D721Med (cell line): Measurements from ENCODE around the gene ROCK2.

ENCODE experiments used
- DNase-seq: peaks from one replicate; pipeline ENCODE4 v3.0.0; 2011; ENCODE audit warnings: low spot score; ENCODE audit not compliant: insufficient read length
- FAIRE-seq: peaks from 2 replicates; lab custom pipeline; 2011; peaks lifted over from hg19 to GRCh38; lab: Jason Lieb, UNC
- TF ChIP-seq, protein P1 (sequence below): IDR thresholded peaks from 2 replicates; pipeline ENCODE4 v1.5.1; 2012; ENCODE audit warnings: mild to moderate bottlenecking, control low read depth; ENCODE audit not compliant: insufficient read depth; ENCODE audit errors: missing control alignments

ROCK2 gene

DNA sequence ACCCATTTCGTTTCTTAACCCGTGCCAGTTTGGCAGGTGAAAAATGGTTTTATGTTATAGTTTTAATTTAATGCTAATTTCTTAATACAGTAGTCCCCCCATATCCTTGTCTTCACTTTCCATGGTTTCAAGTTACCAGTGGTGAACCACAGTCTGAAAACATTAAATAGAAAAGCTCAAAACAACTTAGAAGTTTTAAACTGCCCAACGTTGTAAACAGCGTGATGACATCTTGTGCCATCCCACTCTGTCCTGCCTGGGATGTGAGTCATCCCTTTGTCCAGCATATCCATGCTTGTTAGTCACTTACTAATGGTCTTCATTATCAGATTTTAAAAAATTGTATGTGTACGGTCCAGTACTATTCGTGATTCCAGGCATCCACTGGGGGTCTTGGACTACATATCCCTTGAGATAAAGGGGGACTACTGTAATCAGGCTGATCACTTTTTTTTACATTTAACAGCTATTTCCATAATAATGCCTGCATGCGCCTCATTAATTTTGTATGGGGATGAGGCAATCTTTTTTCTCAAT is 157.3 kb downstream of the ROCK2 start:
- TF ChIP-seq, protein P1, sequence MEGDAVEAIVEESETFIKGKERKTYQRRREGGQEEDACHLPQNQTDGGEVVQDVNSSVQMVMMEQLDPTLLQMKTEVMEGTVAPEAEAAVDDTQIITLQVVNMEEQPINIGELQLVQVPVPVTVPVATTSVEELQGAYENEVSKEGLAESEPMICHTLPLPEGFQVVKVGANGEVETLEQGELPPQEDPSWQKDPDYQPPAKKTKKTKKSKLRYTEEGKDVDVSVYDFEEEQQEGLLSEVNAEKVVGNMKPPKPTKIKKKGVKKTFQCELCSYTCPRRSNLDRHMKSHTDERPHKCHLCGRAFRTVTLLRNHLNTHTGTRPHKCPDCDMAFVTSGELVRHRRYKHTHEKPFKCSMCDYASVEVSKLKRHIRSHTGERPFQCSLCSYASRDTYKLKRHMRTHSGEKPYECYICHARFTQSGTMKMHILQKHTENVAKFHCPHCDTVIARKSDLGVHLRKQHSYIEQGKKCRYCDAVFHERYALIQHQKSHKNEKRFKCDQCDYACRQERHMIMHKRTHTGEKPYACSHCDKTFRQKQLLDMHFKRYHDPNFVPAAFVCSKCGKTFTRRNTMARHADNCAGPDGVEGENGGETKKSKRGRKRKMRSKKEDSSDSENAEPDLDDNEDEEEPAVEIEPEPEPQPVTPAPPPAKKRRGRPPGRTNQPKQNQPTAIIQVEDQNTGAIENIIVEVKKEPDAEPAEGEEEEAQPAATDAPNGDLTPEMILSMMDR: no peak
- FAIRE-seq: no peak
- no peak for DNase-seq

DNA sequence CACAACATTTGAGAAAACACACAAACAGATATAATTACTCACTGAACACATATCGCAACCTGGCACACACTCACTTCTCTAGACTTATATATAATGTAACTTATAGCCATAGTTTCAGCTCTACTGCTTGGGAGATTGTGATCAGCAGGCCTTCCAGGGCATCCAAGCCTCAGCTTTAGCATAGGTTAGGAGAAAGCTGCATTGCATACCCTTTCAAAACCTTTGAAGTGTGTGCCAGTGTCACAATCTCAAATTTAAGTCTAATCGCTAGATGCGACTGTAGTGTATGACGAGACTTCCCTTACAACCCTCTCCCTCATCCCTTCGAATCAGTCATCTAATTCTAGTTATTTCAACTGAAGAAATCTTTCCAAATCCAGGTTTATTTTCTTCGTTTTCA is 158.3 kb downstream of the ROCK2 start:
- no peak for DNase-seq
- TF ChIP-seq, protein P1: no peak
- FAIRE-seq: no peak

DNA sequence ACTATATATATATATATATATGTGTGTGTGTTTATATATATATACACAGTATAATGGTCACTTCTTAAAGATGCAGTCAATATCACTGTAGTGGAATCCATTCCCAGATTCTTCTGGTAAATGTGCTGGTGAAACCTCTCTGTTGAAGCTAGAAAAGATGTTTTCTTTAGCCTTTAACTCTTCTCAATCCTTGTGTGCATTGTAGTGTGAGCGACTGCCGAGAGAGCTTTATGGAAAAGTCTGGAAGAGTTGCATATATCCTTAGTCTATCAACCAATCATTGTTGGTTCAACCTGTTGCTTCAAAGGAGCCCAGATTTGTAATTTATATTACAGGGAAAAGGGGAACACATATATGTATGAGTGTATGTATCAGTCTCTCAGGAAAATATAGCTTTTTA is 161.5 kb downstream of the ROCK2 start:
- TF ChIP-seq, protein P1: no peak
- no peak for FAIRE-seq
- no peak for DNase-seq

DNA sequence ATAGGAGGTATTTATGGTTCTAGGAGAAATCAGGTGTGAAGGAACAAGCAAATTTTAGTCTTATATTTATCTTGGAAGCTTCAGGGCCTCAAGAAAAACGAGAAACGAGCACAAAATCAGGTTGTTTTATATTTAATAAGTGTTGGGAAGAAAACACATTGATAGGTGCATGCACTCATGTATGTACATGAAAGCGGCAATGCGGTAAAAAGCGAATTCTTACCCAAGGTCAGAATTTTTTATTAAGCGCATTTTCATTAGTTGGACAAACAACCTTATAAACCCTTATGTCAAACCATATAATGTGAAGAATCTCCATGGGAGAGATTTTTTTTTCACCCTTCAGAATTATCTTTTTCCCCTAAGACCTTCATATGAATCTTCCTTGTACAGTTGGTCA is 163.8 kb downstream of the ROCK2 start:
- TF ChIP-seq, protein P1: no peak
- no peak for DNase-seq
- no peak for FAIRE-seq

DNA sequence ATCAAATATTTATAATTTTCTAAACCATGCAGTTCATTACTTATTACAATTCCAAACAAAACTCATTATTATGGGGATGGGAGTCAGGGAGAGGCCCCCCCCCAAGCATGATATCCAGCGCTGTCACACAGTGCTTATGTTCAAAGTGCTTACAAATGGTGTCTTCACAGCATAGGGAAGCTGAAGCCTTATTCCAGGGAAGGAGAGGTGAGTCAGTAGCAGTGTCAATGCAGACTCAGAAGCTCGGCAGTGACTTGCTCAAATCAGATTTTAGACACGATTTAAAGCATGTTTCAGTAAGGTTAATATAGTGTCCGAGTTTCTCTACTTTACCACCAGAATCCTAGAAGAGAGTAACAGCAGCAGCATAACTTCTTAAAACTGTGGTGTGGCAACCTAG is 164.5 kb downstream of the ROCK2 start:
- no peak for FAIRE-seq
- TF ChIP-seq, protein P1: no peak
- no peak for DNase-seq

DNA sequence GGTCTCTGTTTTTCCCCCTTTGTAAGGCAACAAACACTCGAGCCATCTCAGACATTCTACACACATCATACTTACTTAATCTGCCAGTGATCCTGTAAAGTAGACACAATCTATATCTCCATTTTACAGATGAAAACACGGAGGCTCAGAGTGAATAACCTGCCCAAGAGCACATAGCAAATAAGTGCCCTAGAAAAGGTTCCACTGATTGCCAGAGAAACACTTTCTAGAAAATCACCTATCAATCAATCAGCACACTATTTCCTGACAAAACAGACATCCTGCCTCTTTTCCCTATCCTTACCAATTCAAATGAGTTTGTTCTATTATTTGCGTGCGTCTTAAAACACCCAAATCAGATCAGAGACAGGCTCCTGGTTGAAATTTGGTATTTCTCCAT is 165.2 kb downstream of the ROCK2 start:
- no peak for FAIRE-seq
- TF ChIP-seq, protein P1: no peak
- DNase-seq: no peak

DNA sequence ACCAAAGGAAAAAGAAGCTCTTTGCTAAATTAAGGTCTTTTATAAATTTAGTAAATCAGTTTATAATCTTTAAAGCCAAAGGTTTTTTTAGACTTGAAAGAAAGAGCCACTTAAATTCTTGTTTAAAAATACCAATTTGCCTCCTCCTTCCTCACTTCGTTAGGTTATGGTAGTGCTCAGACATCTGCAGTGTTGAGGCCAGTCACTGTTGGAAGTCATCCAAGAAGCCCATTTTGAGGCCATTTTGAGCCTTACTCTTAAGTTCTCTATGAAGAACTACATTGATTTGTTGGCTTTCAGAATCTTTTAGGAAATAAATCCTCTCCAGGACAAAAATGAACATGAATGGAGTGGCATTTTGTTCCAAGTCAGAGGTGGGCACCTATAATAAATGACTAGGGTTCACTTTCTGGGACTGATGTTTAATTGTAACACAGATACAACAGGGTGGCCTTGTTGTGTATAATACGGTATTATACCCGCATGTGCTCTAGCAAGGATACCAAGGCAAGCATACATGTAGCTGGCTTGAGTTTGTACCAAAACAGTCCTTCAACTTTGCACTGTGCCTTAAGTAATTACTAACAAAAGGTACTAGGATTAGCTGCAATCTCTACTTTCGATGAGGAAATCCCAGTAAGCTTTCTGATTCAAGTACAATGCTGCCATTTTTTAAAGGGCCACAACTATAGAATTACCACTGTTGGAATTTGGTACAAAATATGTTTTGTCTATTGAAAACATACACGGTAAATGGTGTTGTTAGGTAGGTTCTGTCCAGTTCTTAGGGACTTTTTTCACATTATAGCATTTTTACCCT is 166.4 kb downstream of the ROCK2 start:
- TF ChIP-seq, protein P1: no peak
- FAIRE-seq (no peak), DNase-seq (no peak)
